Mesothelial cell of epicardium (in vitro differentiated cells): ENCODE data around the gene ERMARD. TPM values are rescaled to one million over a fixed set of nuclear protein-coding genes. Genes with fewer than 3 reads are reported as not detected.

Experiments
- DNase-seq, 2 experiments: peaks; one replicate each; pipeline ENCODE4 v3.0.0; 2021; ENCODE audit warnings: low spot score in 2 of 2; ENCODE audit not compliant: unreplicated experiment in 2 of 2
- H3K27ac Mint-ChIP-seq: 2 replicates; pipeline ENCODE4 v1.8.0; 2021; ENCODE audit warnings: mixed read lengths
- H3K27me3 Mint-ChIP-seq: 2 replicates; pipeline ENCODE4 v1.8.0; 2021; ENCODE audit warnings: low read depth, mixed read lengths
- H3K36me3 Mint-ChIP-seq: 2 replicates; pipeline ENCODE4 v1.8.0; 2021; ENCODE audit warnings: mixed read lengths
- H3K4me1 Mint-ChIP-seq: 2 replicates; pipeline ENCODE4 v1.8.0; 2021; ENCODE audit warnings: mixed read lengths
- H3K4me3 Mint-ChIP-seq: 2 replicates; pipeline ENCODE4 v1.8.0; 2021; ENCODE audit warnings: mild to moderate bottlenecking, moderate library complexity, mixed read lengths
- H3K9me3 Mint-ChIP-seq: 2 replicates; pipeline ENCODE4 v1.8.0; 2021; ENCODE audit warnings: mixed read lengths
- CTCF ChIP-seq: fragments of 200-600 bp; sonication (generic); IDR thresholded peaks from one replicate; pipeline ENCODE4 v1.5.0; 2021; ENCODE audit warnings: antibody characterized with exemption; ENCODE audit not compliant: unreplicated experiment
- total RNA-seq: library from RNA; stranded (reverse); gene quantifications from 3 replicates; pipeline ENCODE4 v1.2.1, GENCODE V29; 2021

The ERMARD gene
- total RNA-seq, 1 donor from 2014 or later, result 45.6 TPM

DNA sequence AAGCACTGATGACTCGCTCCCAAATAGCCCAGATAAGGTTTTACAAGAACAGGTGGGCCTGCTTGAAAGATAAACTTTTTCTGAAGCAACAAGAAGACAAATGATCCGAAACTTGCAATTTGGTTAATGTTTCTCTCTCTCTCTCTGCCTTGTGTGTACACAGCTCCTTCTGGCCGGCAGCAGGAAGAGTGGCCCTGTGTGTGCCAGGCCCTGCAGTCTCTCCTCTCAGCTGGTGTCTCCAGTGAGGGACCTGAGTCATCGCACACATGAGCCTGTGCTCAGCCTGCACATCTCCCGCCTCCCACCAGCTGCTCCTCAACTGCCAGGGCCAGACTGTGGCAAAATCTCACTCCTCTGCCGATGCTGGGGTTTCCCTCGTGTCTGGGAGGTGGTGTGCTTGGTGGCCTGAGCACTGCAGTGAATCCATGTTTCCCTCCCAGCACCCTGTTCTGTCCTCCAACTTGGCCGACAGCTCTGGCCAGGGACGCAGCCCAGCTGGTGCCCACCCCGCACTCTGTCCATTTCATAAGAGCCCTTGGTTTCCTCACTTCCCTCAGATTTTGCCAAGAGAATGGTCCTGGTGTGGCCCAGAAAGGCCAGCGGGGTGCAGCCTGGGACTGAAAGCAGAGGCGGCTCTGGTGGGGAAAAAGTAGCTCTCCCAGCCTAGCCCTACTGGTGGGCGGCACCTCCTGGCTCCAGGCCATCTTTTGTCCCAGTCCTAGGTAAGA, 49.4 kb downstream of the ERMARD start:
- H3K9me3 Mint-ChIP-seq, result peaks cover 5% of the 10 kb centered on the region
- peak in 1 of 2 experiments; percentile 37 for DNase-seq
- no peak for TF ChIP-seq CTCF
- H3K27me3 Mint-ChIP-seq, result peaks cover 26% of the 10 kb centered on the region
- no peaks in the 10 kb centered on the region for H3K36me3 Mint-ChIP-seq
- H3K4me1 Mint-ChIP-seq, result peaks cover 13% of the 10 kb centered on the region
- H3K27ac Mint-ChIP-seq, result no peak overlapping the region
- H3K4me3 Mint-ChIP-seq, result no peak overlapping the region

DNA sequence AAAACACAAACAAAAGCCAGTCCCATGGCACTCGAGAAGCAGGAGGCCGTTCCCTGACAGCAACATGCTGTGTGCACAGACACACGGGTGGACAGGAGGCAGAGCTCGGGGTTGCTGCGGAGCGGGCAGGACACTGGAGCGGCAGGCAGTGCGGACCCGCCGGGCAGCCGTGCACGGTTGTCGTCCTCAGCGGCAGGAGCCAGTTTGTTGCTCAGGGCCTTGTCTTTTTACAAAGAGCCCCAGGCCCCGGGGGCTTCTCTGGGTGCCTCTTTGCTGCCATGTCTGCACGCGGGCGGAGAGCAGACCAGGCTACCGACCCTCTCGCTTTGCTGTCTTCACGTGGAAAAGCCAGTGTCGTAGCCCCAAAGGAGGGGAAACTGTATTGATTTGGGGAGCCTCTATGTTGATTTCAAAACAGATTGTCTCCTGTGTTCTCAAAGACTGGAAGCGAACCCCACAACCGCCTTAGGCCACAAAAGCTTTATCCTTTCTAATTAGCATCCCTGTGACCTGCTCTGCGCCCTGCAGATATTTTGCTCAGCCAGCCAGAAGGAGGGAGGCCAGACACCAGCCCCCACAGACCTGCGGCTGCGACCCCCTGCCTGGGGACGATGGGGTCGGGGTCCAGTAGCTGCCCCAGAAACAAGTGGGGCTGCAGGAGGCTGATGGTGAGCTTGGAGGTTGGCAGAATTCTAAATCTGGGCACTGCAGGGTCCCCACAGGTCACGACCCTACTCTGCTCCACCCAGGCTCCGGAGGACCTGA, 50.2 kb downstream of the ERMARD start:
- peaks cover 33% of the 10 kb centered on the region for H3K27me3 Mint-ChIP-seq
- no peak overlapping the region for H3K27ac Mint-ChIP-seq
- peak in 1 of 2 experiments; percentile 37 for DNase-seq
- no peaks in the 10 kb centered on the region for H3K9me3 Mint-ChIP-seq
- no peak overlapping the region for H3K4me3 Mint-ChIP-seq
- no peak for TF ChIP-seq CTCF
- peaks cover 13% of the 10 kb centered on the region for H3K4me1 Mint-ChIP-seq
- H3K36me3 Mint-ChIP-seq, result no peaks in the 10 kb centered on the region

DNA sequence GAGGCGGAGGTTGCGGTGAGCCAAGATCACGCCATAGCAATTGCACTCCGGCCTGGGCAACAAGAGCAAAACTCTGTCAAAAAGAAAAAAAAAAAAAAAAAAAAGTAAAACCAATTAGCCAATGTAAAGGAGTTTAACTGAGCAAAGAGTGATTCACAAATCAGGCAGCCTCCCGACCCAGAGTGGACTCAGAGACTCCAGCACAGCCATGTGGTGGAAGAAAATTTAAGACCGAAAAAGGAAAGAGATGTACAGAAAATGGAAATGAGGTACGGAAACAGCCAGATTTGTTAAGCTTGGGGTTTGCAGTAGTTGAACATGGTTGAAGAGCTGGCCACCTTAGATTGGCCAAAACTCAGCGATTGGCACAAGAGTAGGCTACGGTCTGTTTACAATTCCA, 51.4 kb downstream of the ERMARD start:
- Mint-ChIP-seq H3K4me3 (no peak overlapping the region), H3K27me3 (peaks cover 43% of the 10 kb centered on the region), H3K36me3 (no peaks in the 10 kb centered on the region), H3K4me1 (peaks cover 13% of the 10 kb centered on the region), H3K9me3 (no peaks in the 10 kb centered on the region), H3K27ac (no peak overlapping the region)
- TF ChIP-seq CTCF, result no peak
- DNase-seq, result peak in 1 of 2 experiments; percentile 19

DNA sequence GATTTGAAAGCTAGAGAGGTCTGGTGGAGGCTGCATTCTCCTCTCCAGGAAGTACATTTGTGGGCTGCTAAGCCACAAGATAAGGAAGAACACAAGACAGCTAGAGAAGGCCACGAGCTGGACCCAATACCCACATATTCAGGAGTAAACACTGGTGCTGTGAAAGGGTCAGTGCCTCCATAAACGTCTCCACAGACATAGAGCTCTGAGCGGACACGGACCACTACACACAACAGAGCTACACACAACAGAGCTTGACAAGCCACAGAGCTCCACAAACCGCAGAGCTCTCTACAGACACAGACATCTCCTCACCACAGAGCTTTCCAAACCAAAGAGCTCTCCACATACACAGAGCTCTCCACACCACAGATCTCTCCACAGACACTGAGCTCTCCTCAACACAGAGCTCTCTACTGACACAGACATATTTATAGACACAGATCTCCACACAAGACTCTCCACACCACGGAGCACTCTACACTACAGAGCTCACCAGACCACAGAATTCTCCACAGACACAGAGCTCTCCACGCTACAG, 51.9 kb downstream of the ERMARD start:
- no peaks in the 10 kb centered on the region for H3K9me3 Mint-ChIP-seq
- peak in 1 of 2 experiments; percentile 11 for DNase-seq
- peaks cover 11% of the 10 kb centered on the region for H3K4me1 Mint-ChIP-seq
- H3K36me3 Mint-ChIP-seq, result no peaks in the 10 kb centered on the region
- peaks cover 44% of the 10 kb centered on the region for H3K27me3 Mint-ChIP-seq
- H3K27ac Mint-ChIP-seq, result no peak overlapping the region
- no peak overlapping the region for H3K4me3 Mint-ChIP-seq
- TF ChIP-seq CTCF, result no peak

GRCh38 chr6:169803816-169804340, 52.5 kb downstream of the ERMARD start:
- TF ChIP-seq CTCF, result no peak
- no peak for DNase-seq
- Mint-ChIP-seq H3K4me3 (no peak overlapping the region), H3K9me3 (no peaks in the 10 kb centered on the region), H3K36me3 (no peaks in the 10 kb centered on the region), H3K27me3 (peaks cover 44% of the 10 kb centered on the region), H3K27ac (no peak overlapping the region), H3K4me1 (peaks cover 11% of the 10 kb centered on the region)
